Measurements from ENCODE around the gene RHEBL1. TPM values are rescaled to one million over a fixed set of nuclear protein-coding genes. Genes with fewer than 3 reads are reported as not detected.

Gene RHEBL1
- total RNA-seq, 1 donor from 2014 or later = not detected

DNA sequence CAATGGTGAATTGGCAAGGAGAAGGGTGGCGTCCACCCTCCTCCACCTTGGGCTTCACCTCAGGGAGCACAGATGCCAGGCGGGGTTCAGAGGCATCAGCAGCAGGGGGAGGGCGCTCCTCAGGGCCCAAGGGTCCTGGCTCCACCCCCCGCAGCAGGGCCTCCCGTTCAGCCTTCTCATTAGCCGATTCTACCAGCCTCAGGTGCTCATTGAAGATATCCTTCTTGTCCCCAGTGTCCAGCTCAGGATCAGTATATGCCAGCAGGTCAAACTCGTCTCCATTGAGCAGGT, 31.9 kb downstream of the RHEBL1 start:
- no peak overlapping the region for H3K4me3 ChIP-seq
- H3K27ac ChIP-seq = no peak overlapping the region
- H3K27me3 ChIP-seq = no peaks in the 10 kb centered on the region
- intact Hi-C loops (cut with DNase I) = no loop called here
- no peaks in the 10 kb centered on the region for H3K9me3 ChIP-seq
- DNase-seq (ENCODE audit: low spot score in 2 of 2) = no peak
- peaks cover 90 to 96% of the 10 kb centered on the region in 2 donors for H3K36me3 ChIP-seq
- no peaks in the 10 kb centered on the region for H3K4me1 ChIP-seq
- TF ChIP-seq, protein P1, sequence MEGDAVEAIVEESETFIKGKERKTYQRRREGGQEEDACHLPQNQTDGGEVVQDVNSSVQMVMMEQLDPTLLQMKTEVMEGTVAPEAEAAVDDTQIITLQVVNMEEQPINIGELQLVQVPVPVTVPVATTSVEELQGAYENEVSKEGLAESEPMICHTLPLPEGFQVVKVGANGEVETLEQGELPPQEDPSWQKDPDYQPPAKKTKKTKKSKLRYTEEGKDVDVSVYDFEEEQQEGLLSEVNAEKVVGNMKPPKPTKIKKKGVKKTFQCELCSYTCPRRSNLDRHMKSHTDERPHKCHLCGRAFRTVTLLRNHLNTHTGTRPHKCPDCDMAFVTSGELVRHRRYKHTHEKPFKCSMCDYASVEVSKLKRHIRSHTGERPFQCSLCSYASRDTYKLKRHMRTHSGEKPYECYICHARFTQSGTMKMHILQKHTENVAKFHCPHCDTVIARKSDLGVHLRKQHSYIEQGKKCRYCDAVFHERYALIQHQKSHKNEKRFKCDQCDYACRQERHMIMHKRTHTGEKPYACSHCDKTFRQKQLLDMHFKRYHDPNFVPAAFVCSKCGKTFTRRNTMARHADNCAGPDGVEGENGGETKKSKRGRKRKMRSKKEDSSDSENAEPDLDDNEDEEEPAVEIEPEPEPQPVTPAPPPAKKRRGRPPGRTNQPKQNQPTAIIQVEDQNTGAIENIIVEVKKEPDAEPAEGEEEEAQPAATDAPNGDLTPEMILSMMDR (IDR thresholded peaks at IDR 0.05) = no peak

DNA sequence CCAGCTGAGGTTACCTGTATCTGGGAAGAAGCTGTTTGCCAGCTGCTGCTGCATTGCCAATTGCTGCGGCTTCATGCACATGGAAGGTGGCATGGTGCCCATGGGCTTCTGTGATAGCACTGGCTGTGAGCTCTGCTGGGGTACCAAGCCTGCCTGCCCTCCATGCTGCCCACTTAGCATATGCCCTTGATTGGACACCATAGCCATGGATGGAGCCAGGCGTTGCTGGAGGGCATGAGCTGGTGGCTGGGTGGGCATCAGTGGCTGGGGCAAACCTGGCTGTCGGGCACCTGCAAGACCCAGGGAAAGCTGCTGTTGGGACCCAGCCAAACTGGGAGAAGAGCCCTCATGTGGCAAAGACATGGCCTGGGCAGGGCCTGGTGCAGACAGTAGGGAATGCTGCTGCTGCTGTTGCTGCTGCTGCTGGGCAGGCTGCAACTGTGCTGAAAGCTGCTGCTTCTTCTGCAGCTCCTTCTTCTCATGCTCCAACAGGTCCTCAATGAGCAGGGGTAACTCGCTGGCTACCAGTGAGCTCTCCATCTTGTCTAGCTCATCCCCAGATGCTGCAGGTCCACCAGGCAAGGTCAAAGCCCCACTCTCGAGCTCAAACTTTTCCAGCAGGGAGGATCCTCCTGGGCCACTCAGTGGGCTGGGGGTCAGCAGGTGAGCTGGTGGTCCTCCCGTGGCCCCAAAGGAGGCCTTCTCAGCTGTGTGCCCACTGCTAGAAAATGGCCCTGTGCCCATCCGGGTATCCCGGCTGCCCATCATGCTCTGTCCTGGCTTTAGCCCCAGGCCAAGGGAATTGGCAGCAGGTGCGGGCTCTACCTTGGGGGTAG, 32.5 kb downstream of the RHEBL1 start:
- Histone ChIP-seq H3K9me3 (no peaks in the 10 kb centered on the region), H3K4me3 (no peak overlapping the region), H3K27ac (no peak overlapping the region), H3K36me3 (peaks cover 90 to 96% of the 10 kb centered on the region in 2 donors), H3K27me3 (no peaks in the 10 kb centered on the region), H3K4me1 (no peaks in the 10 kb centered on the region)
- TF ChIP-seq, protein P1 (IDR thresholded peaks at IDR 0.05) = no peak
- intact Hi-C loops (cut with DNase I) = no loop called here
- no peak for DNase-seq (ENCODE audit: low spot score in 2 of 2)

DNA sequence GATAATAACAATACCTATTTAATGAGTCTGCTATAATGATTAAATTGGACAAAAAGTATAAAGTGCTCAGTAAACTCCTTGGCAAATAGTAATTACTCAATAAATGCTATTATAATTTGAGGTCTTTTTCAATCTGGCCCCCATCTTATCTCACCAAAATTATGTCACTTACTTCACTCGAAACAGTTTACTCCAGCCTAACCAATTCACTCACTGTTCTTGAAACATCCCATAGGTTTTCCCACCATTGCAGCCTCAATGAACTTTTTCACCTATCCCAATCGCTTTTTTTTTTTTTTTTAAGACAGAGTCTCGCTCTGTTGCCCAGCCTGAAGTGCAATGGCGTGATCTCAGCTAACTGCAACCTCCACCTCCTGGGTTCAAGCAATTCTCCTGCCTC, 33.8 kb downstream of the RHEBL1 start:
- Histone ChIP-seq H3K36me3 (peaks cover 88 to 95% of the 10 kb centered on the region in 2 donors), H3K27ac (no peak overlapping the region)
- intact Hi-C loops (cut with DNase I) = no loop called here

DNA sequence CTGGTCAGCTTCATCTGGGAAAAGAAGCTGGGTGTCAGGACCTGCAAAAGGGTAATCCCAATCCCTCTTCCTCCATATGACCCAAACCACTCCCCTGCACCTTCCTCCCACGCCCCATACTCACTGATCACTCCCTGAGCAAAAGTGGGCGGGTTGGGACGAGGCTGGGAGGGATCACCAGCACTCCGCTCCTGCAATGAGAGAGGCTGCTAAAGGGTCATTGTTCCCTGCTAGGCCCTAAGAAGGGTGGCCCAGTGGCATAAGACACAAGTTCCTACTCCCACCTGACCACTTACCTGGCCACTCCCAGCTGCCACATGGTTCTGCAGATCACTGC, 35.5 kb downstream of the RHEBL1 start:
- H3K4me3 ChIP-seq = no peak overlapping the region
- TF ChIP-seq, protein P1 (IDR thresholded peaks at IDR 0.05) = no peak
- no peak overlapping the region for H3K27ac ChIP-seq
- no peaks in the 10 kb centered on the region for H3K27me3 ChIP-seq
- no peaks in the 10 kb centered on the region for H3K9me3 ChIP-seq
- DNase-seq (ENCODE audit: low spot score in 2 of 2) = no peak
- intact Hi-C loops (cut with DNase I) = no loop called here
- peaks cover 71 to 83% of the 10 kb centered on the region in 2 donors for H3K36me3 ChIP-seq
- H3K4me1 ChIP-seq = no peaks in the 10 kb centered on the region

More for the DNA sequence above, 33.8 kb downstream of the RHEBL1 start:
- H3K4me1 ChIP-seq = no peaks in the 10 kb centered on the region
- no peaks in the 10 kb centered on the region for H3K27me3 ChIP-seq
- H3K9me3 ChIP-seq = no peaks in the 10 kb centered on the region
- DNase-seq (ENCODE audit: low spot score in 2 of 2) = no peak
- H3K4me3 ChIP-seq = no peak overlapping the region
- TF ChIP-seq, protein P1 (IDR thresholded peaks at IDR 0.05) = no peak

DNA sequence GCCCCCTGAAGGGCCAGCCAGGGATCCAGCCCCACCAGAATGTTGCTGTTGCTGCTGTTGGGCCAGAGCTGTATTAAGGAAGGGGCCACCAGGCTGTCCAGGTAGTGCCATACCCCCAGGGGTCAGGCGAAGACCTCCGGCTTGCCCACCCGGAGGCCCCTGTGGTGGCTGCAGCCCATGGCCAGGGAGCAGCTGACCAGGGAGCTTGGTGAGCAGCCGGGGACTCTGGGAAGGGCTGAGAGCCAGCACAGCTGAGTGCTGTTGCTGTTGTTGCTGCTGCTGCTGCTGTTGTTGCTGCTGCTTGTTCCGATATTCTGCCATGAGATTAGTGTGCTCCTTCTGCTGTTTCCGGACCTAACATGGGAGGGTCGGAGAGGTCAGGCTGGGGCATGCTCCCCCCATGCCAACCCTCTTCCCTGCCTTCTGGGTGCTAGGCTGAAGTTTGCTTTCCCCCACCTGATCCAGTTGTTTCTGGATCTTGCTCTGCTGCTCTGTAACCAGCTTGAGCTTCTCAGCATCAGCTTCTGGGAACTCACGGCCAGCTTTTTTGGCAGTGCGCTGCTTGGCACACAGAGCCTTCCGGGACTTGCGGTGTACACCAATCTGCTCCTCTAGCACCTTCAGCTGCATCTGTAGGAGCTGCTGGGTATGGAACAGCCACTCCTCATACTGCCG, 36.0 kb downstream of the RHEBL1 start:
- Histone ChIP-seq H3K9me3 (no peaks in the 10 kb centered on the region), H3K4me1 (no peaks in the 10 kb centered on the region), H3K4me3 (no peak overlapping the region), H3K27ac (no peak overlapping the region), H3K36me3 (peaks cover 71 to 83% of the 10 kb centered on the region in 2 donors), H3K27me3 (no peaks in the 10 kb centered on the region)
- intact Hi-C loops (cut with DNase I) = no loop called here
- TF ChIP-seq, protein P1 (IDR thresholded peaks at IDR 0.05) = no peak
- no peak for DNase-seq (ENCODE audit: low spot score in 2 of 2)
